Loucy (cell line): ENCODE measurements around the gene GCAT.
A peak's percentile ranks its signal among the peaks of the same experiment; 100 is the strongest.

Experiments
- H2AFZ ChIP-seq: fragments of 200-600 bp; sonication (generic); 2 replicates; pipeline ENCODE4 v1.6.0; 2016; ENCODE audit warnings: antibody characterized with exemption, mild to moderate bottlenecking, low read length, moderate library complexity
- H3F3A ChIP-seq: fragments of 200-600 bp; 2 replicates; pipeline ENCODE4 v1.6.0; 2016; ENCODE audit warnings: antibody characterized with exemption, low read depth, mild to moderate bottlenecking
- H3K27me3 ChIP-seq: fragments of 200-600 bp; sonication (generic); 2 replicates; pipeline ENCODE4 v1.6.1; 2014; ENCODE audit warnings: low read length, mild to moderate bottlenecking; ENCODE audit not compliant: insufficient read depth, poor library complexity, severe bottlenecking
- H3K36me3 ChIP-seq: fragments of 200-600 bp; sonication (generic); 2 replicates; pipeline ENCODE4 v1.6.1; 2016; ENCODE audit warnings: low read length; ENCODE audit not compliant: insufficient read depth
- H3K4me1 ChIP-seq: fragments of 200-600 bp; sonication (generic); 2 replicates; pipeline ENCODE4 v1.5.1; 2014; ENCODE audit warnings: low read length, mild to moderate bottlenecking; ENCODE audit not compliant: insufficient read depth, poor library complexity, severe bottlenecking
- H3K4me2 ChIP-seq: fragments of 200-600 bp; sonication (generic); 2 replicates; pipeline ENCODE4 v1.6.0; 2014; ENCODE audit warnings: antibody characterized with exemption, low read length, low read depth, mild to moderate bottlenecking; ENCODE audit not compliant: poor library complexity, severe bottlenecking
- H3K4me3 ChIP-seq: fragments of 200-600 bp; sonication (generic); 2 replicates; pipeline ENCODE4 v1.5.1; 2014; ENCODE audit warnings: low read length, mild to moderate bottlenecking, mixed read lengths; ENCODE audit not compliant: poor library complexity, severe bottlenecking
- H3K79me2 ChIP-seq: fragments of 200-600 bp; sonication (generic); 2 replicates; pipeline ENCODE4 v1.6.1; 2014; ENCODE audit warnings: low read length; ENCODE audit not compliant: insufficient read depth
- H3K9ac ChIP-seq: fragments of 200-600 bp; sonication (generic); 2 replicates; pipeline ENCODE4 v1.6.0; 2014; ENCODE audit warnings: mild to moderate bottlenecking, low read depth, low read length, moderate library complexity; ENCODE audit not compliant: poor library complexity, severe bottlenecking
- H3K9me2 ChIP-seq: fragments of 200-600 bp; sonication (generic); replicated peaks from 2 replicates; pipeline ENCODE4 v1.6.1; 2016; ENCODE audit warnings: low read depth, low read length, mixed read lengths
- H3K9me3 ChIP-seq: fragments of 200-600 bp; sonication (generic); 2 replicates; pipeline ENCODE4 v1.6.1; 2014; ENCODE audit warnings: mild to moderate bottlenecking, antibody characterized with exemption, low read length, low read depth; ENCODE audit not compliant: insufficient read depth
- H4K20me1 ChIP-seq: fragments of 200-600 bp; sonication (generic); 2 replicates; pipeline ENCODE4 v1.6.0; 2014; ENCODE audit warnings: antibody characterized with exemption, low read length, mild to moderate bottlenecking; ENCODE audit not compliant: insufficient read depth, poor library complexity, severe bottlenecking
- CTCF ChIP-seq: fragments of 200-600 bp; sonication (generic); conservative IDR thresholded peaks from 2 replicates; pipeline ENCODE4 v1.5.1; 2014; ENCODE audit warnings: mild to moderate bottlenecking, antibody characterized with exemption, low read length
- EZH2phosphoT487 ChIP-seq: fragments of 200-600 bp; IDR thresholded peaks from 2 replicates; pipeline ENCODE4 v1.6.1; 2018; ENCODE audit warnings: antibody characterized with exemption, mild to moderate bottlenecking, moderate library complexity, borderline replicate concordance

GCAT gene

GRCh38 chr22:37849089-37849751, 41.5 kb downstream of the GCAT start, which contains the start of gene EIF3L:
EIF3L (plus strand) TSS chr22:37849419; CDS start chr22:37849450, 31 bp downstream.
- Histone ChIP-seq H3K4me2 (peak within 1 kb of the TSS; percentile 96), H2AFZ (peak within 1 kb of the TSS; percentile 89), H4K20me1 (peaks cover 41% of the 10 kb centered on the region), H3K27me3 (no peaks in the 10 kb centered on the region), H3K36me3 (peaks cover 19% of the 10 kb centered on the region; the same call in 1 of the 2 replicates), H3K9me2 (no peaks in the 10 kb centered on the region), H3K79me2 (peaks cover 66% of the 10 kb centered on the region), H3K4me1 (peaks cover 41% of the 10 kb centered on the region), H3F3A (no peaks in the 10 kb centered on the region), H3K9ac (peak within 1 kb of the TSS; percentile 93), H3K9me3 (no peaks in the 10 kb centered on the region), H3K4me3 (peak within 1 kb of the TSS; percentile 97)
- TF ChIP-seq EZH2phosphoT487 (no peak), CTCF (no peak)

GRCh38 chr22:37850801-37851200, 43.1 kb downstream of the GCAT start:
- Histone ChIP-seq H4K20me1 (peaks cover 47% of the 10 kb centered on the region), H3K9me2 (no peaks in the 10 kb centered on the region), H3F3A (no peaks in the 10 kb centered on the region), H3K4me2 (peak overlapping the region; percentile 96), H3K9me3 (no peaks in the 10 kb centered on the region), H3K9ac (peak overlapping the region; percentile 93), H3K27me3 (no peaks in the 10 kb centered on the region), H3K36me3 (peaks cover 34% of the 10 kb centered on the region), H3K4me1 (peaks cover 41% of the 10 kb centered on the region), H3K79me2 (peaks cover 82% of the 10 kb centered on the region), H2AFZ (no peak overlapping the region), H3K4me3 (peak overlapping the region; percentile 97)
- no peak for TF ChIP-seq EZH2phosphoT487
- TF ChIP-seq CTCF, result no peak

GRCh38 chr22:37852418-37852817, 44.7 kb downstream of the GCAT start:
- Histone ChIP-seq H3K36me3 (peaks cover 41% of the 10 kb centered on the region), H3K79me2 (peaks cover 84% of the 10 kb centered on the region), H3F3A (no peaks in the 10 kb centered on the region), H3K9me3 (no peaks in the 10 kb centered on the region), H4K20me1 (peaks cover 47% of the 10 kb centered on the region), H2AFZ (no peak overlapping the region), H3K4me2 (peak overlapping the region; percentile 50), H3K27me3 (no peaks in the 10 kb centered on the region), H3K9me2 (no peaks in the 10 kb centered on the region), H3K4me1 (peaks cover 41% of the 10 kb centered on the region), H3K9ac (no peak overlapping the region), H3K4me3 (peak overlapping the region; percentile 23)
- TF ChIP-seq CTCF (no peak), EZH2phosphoT487 (no peak)
